GM12878 (cell line): ENCODE results near the gene LIMS1.
"Not testable (repeated sequence)": the region's sequence is repeated elsewhere in the genome, so short reads cannot be mapped to it uniquely, and the experiment has no call there.

Source experiments
- ASH2L ChIP-seq: fragments of 300-600, 200-600 bp; sonication (generic); IDR thresholded peaks from 2 replicates; pipeline ENCODE4 v1.6.1; 2017; ENCODE audit warnings: low read depth, mild to moderate bottlenecking, borderline replicate concordance
- ATF7 ChIP-seq: fragments of 450-650 bp; IDR thresholded peaks from 2 replicates; pipeline ENCODE4 v1.6.1; 2016; ENCODE audit warnings: low read depth, mild to moderate bottlenecking
- CHD2 ChIP-seq: IDR thresholded peaks from 2 replicates; pipeline ENCODE4 v1.6.1; 2011; ENCODE audit warnings: low read depth, low read length, improper control_type of control experiment, borderline replicate concordance
- CTCF ChIP-seq, 3 experiments: IDR thresholded peaks in 2 of 3; conservative IDR thresholded peaks in 1 of 3; 2 replicates each; pipeline ENCODE4 v1.5.1; 2011; ENCODE audit warnings: low read depth in 3 of 3, low read length in 3 of 3, mild to moderate bottlenecking in 3 of 3, control low read depth in 2 of 3, moderate library complexity in 2 of 3, inconsistent platforms in 1 of 3, mixed read lengths in 1 of 3; ENCODE audit not compliant: control insufficient read depth in 2 of 3, insufficient read depth in 1 of 3; ENCODE audit errors: extremely low read depth in 1 of 3
- ETV6 ChIP-seq, 2 experiments: fragments of 450-650 bp in 1 of 2; IDR thresholded peaks in 1 of 2; conservative IDR thresholded peaks in 1 of 2; 2 replicates each; pipeline ENCODE4 v1.6.1; 2014; ENCODE audit warnings: antibody characterized with exemption in 1 of 2, borderline replicate concordance in 1 of 2, low read depth in 1 of 2, mild to moderate bottlenecking in 1 of 2, moderate library complexity in 1 of 2
- KDM1A ChIP-seq: fragments of 200-600 bp; sonication (generic); IDR thresholded peaks from 2 replicates; pipeline ENCODE4 v1.6.1; 2016; ENCODE audit warnings: borderline replicate concordance
- POLR2A ChIP-seq: IDR thresholded peaks from 2 replicates; pipeline ENCODE4 v1.6.1; 2011; ENCODE audit warnings: low read depth, mild to moderate bottlenecking, low read length

- not testable (repeated sequence) for TF ChIP-seq ETV6 (conservative IDR thresholded peaks at IDR 0.05 in 1 of 2, IDR thresholded peaks at IDR 0.05 in 1 of 2; ENCODE audit: borderline replicate concordance in 1 of 2, low read depth in 1 of 2); CTCF (IDR thresholded peaks at IDR 0.05 in 2 of 3, conservative IDR thresholded peaks at IDR 0.05 in 1 of 3; ENCODE audit: control insufficient read depth in 2 of 3, extremely low read depth in 1 of 3, insufficient read depth in 1 of 3, low read depth in 3 of 3, low read length in 3 of 3); ASH2L; ATF7; KDM1A; POLR2A; CHD2
Measured at GRCh38 chr2:108595771-108596170, 61.5 kb downstream of the LIMS1 start.
